Motor neuron (in vitro differentiated cells): Measurements from ENCODE around the gene CD79B. TPM values are rescaled to one million over a fixed set of nuclear protein-coding genes. Genes with fewer than 3 reads are reported as not detected.
A peak's percentile ranks its signal among the peaks of the same experiment; 100 is the strongest.

Experiments
- ATAC-seq, 8 experiments: fragments of 200-7000 bp; cut with Tn5 transposase; replicated peaks in 6 of 8; 2 replicates each; pipeline ENCODE4 v1.8.0; 2021; ENCODE audit warnings: mild to moderate bottlenecking in 8 of 8, moderate library complexity in 8 of 8
- H3K27ac ChIP-seq, 2 donors: fragments of 250-450 bp; sonication (Bioruptor Pico); 2 replicates each; pipeline ENCODE4 v1.9.0; 2021; ENCODE audit warnings: antibody characterized with exemption in 2 of 2, mild to moderate bottlenecking in 2 of 2, moderate library complexity in 1 of 2
- H3K4me1 ChIP-seq, 2 donors: fragments of 250-450 bp; sonication (Bioruptor Pico); replicated peaks in 1 of 2; 2 replicates each; pipeline ENCODE4 v1.6.1; 2021; ENCODE audit warnings: antibody characterized with exemption in 2 of 2, mild to moderate bottlenecking in 2 of 2, moderate library complexity in 1 of 2
- H3K4me3 ChIP-seq, 5 donors: fragments of 250-450 bp; sonication (Bioruptor Pico); 2 replicates each; pipeline ENCODE4 v1.9.0; 2021; ENCODE audit warnings: antibody characterized with exemption in 5 of 5, mild to moderate bottlenecking in 5 of 5, moderate library complexity in 4 of 5
- WGBS, 10 experiments: fragments of 450-650 bp; shearing (Covaris generic); methylation state at CpG; one replicate each; pipeline ENCODE4 v1.0.0; 2022; 5-methylcytosine and 5-hydroxymethylcytosine counted together
- in situ Hi-C, 9 experiments: fragments of 400-800 bp; cut with MboI; loops; one replicate each; pipeline ENCODE4 v1.15.0; 2021; ENCODE audit warnings: low sequenced_read_pairs in 9 of 9, low pct_unique_long_range_greater_than_20kb in 2 of 9; ENCODE audit not compliant: unreplicated experiment in 9 of 9
- total RNA-seq, 8 experiments: library from RNA; unstranded; fragments of 300-600 nt; gene quantifications; 2 replicates each; pipeline versions ENCODE4 v1.2.3 to v1.2.4, GENCODE V29; 2022

The CD79B gene
- total RNA-seq = 1 to 10 TPM in 3 of 8 experiments, under 1 TPM in 4, not detected in 1; 0.14 to 2.1 (median 0.94) TPM

GRCh38 chr17:63931981-63932561 is at the start of gene CD79B:
CD79B (minus strand) TSS chr17:63932331; CDS start chr17:63932261, 70 bp downstream.
- Histone ChIP-seq H3K4me1 (peaks cover 0 to 7% of the 10 kb centered on the region in 2 donors), H3K27ac (no peak within 1 kb of the TSS), H3K4me3 (no peak within 1 kb of the TSS)
- ATAC-seq = peak in 2 of 8 experiments; percentile 18 to 23
- in situ Hi-C loops = loop anchor here in 2 of 9 experiments (25.0 kb wide), 1 partner anchor 205 kb away; the partner anchor contains the start of gene ERN1 (in 2 of the 2)
- WGBS, 10 experiments = 85% methylated on average over 13 of the region's 19 CpGs; no CpG with 5 or more reads in 9 of the 10 experiments

- 50 to 90% (median 72%) methylated on average over 1 to 12 of the region's 13 CpGs; no CpG with 5 or more reads in 1 of the 10 experiments for WGBS, 10 experiments
- Histone ChIP-seq H3K4me3 (no peak overlapping the region), H3K4me1 (no peaks in the 10 kb centered on the region), H3K27ac (no peak overlapping the region)
- ATAC-seq = no peak
- in situ Hi-C loops = no loop called here
Observed at GRCh38 chr17:63978272-63979200, 46.4 kb upstream of the CD79B start.

- Histone ChIP-seq H3K27ac (no peak overlapping the region), H3K4me1 (no peaks in the 10 kb centered on the region), H3K4me3 (no peak overlapping the region)
- ATAC-seq = no peak
- in situ Hi-C loops = no loop called here
- WGBS, 10 experiments = 29 to 100% (median 84%) methylated on average over 1 to 3 of the region's 3 CpGs; no CpG with 5 or more reads in 2 of the 10 experiments
Observed at GRCh38 chr17:63976702-63977101, 44.6 kb upstream of the CD79B start.

- no peak for ATAC-seq
- Histone ChIP-seq H3K4me1 (no peaks in the 10 kb centered on the region), H3K4me3 (no peak overlapping the region), H3K27ac (no peak overlapping the region)
- in situ Hi-C loops = no loop called here
- 20 to 100% (median 80%) methylated on average over 1 to 2 of the region's 2 CpGs; no CpG with 5 or more reads in 3 of the 10 experiments for whole genome bisulfite sequencing, 10 experiments
Observed at GRCh38 chr17:63975541-63976092, 43.5 kb upstream of the CD79B start.

- peak in 7 of 8 experiments; percentile 15 to 81 (median 39) for ATAC-seq
- Histone ChIP-seq H3K4me1 (no peaks in the 10 kb centered on the region), H3K27ac (no peak overlapping the region), H3K4me3 (no peak overlapping the region)
- 10 to 86% (median 50%) methylated on average over 1 to 4 of the region's 10 CpGs; no CpG with 5 or more reads in 3 of the 10 experiments for WGBS, 10 experiments
- in situ Hi-C loops = no loop called here
Observed at GRCh38 chr17:63974594-63975192, 42.6 kb upstream of the CD79B start.

GRCh38 chr17:63973930-63974593 is 41.9 kb upstream of the CD79B start:
- Histone ChIP-seq H3K27ac (no peak overlapping the region), H3K4me3 (no peak overlapping the region), H3K4me1 (no peaks in the 10 kb centered on the region)
- whole genome bisulfite sequencing, 10 experiments = 20 to 90% (median 68%) methylated on average over 1 to 8 of the region's 12 CpGs; no CpG with 5 or more reads in 5 of the 10 experiments
- ATAC-seq = peak; percentile 24 to 90 (median 72)
- in situ Hi-C loops = no loop called here

- Histone ChIP-seq H3K4me1 (no peaks in the 10 kb centered on the region), H3K27ac (no peak overlapping the region), H3K4me3 (no peak overlapping the region)
- no peak for ATAC-seq
- WGBS, 10 experiments = 72 to 100% (median 88%) methylated on average over 1 to 4 of the region's 6 CpGs; no CpG with 5 or more reads in 4 of the 10 experiments
- in situ Hi-C loops = no loop called here
Observed at GRCh38 chr17:63973247-63973646, 41.1 kb upstream of the CD79B start.

- H3K4me3 ChIP-seq = no peak within 1 kb of the TSS
- WGBS, 10 experiments = 78% methylated on average over 1 of the region's 14 CpGs; no CpG with 5 or more reads in 9 of the 10 experiments
- in situ Hi-C loops = no loop called here
- no peak for ATAC-seq
- no peak within 1 kb of the TSS for H3K27ac ChIP-seq
- H3K4me1 ChIP-seq = no peaks in the 10 kb centered on the region
Observed at GRCh38 chr17:63972796-63973195, 40.7 kb upstream of the CD79B start, which contains the start of gene SCN4A. SCN4A (minus strand) TSS chr17:63972918; CDS start chr17:63972841, 77 bp downstream.

- no peak for ATAC-seq
- WGBS, 10 experiments = 44 to 88% (median 69%) methylated on average over 1 to 9 of the region's 10 CpGs; no CpG with 5 or more reads in 1 of the 10 experiments
- Histone ChIP-seq H3K4me3 (no peak overlapping the region), H3K4me1 (no peaks in the 10 kb centered on the region), H3K27ac (no peak overlapping the region)
- in situ Hi-C loops = no loop called here
Observed at GRCh38 chr17:63969278-63969677, 37.1 kb upstream of the CD79B start.

- Histone ChIP-seq H3K4me3 (no peak overlapping the region), H3K4me1 (no peaks in the 10 kb centered on the region), H3K27ac (no peak overlapping the region)
- WGBS, 10 experiments = 40 to 100% (median 91%) methylated on average over 1 to 14 of the region's 19 CpGs; no CpG with 5 or more reads in 4 of the 10 experiments
- in situ Hi-C loops = no loop called here
- ATAC-seq = no peak
Observed at GRCh38 chr17:63967953-63968352, 35.8 kb upstream of the CD79B start.

GRCh38 chr17:63966646-63967264 is 34.6 kb upstream of the CD79B start:
- H3K27ac ChIP-seq = no peak overlapping the region
- in situ Hi-C loops = no loop called here
- 40 to 100% (median 71%) methylated on average over 1 to 9 of the region's 11 CpGs; no CpG with 5 or more reads in 2 of the 10 experiments for WGBS, 10 experiments
- no peak overlapping the region for H3K4me3 ChIP-seq
- ATAC-seq = no peak
- peaks cover 0 to 7% of the 10 kb centered on the region in 2 donors for H3K4me1 ChIP-seq

- no peak for ATAC-seq
- 79 to 100% (median 89%) methylated on average over 2 to 3 of the region's 4 CpGs; no CpG with 5 or more reads in 4 of the 10 experiments for WGBS, 10 experiments
- in situ Hi-C loops = no loop called here
- Histone ChIP-seq H3K4me3 (no peak overlapping the region), H3K27ac (no peak overlapping the region), H3K4me1 (peaks cover 6 to 18% of the 10 kb centered on the region in 2 donors)
Observed at GRCh38 chr17:63963123-63963522, 31.0 kb upstream of the CD79B start.
